Measurements from ENCODE around the gene ELF4. TPM values are rescaled to one million over a fixed set of nuclear protein-coding genes. Genes with fewer than 3 reads are reported as not detected.
A peak's percentile ranks its signal among the peaks of the same experiment; 100 is the strongest.

ELF4 gene
- total RNA-seq, 4 donors from 2014 or later: 4.5 to 9.5 (median 7.5) TPM

GRCh38 chrX:130086447-130087206 is 23.7 kb downstream of the ELF4 start:
- H3K4me3 ChIP-seq: no peak overlapping the region
- no peak for ATAC-seq
- H3K27ac ChIP-seq: peak overlapping the region in 2 of 4 donors; percentile 9 to 46
- H3K27me3 ChIP-seq: no peaks in the 10 kb centered on the region
- WGBS, 2 donors (ENCODE audit: low coverage in 1 of 2): 80% methylated on average over 2 of the region's 13 CpGs; no CpG with 5 or more reads in 1 of the 2 donors
- no peak for TF ChIP-seq POLR2A (IDR thresholded peaks at IDR 0.05)
- no peak for TF ChIP-seq CTCF (IDR thresholded peaks at IDR 0.05)
- no peak for TF ChIP-seq EP300 (IDR thresholded peaks at IDR 0.05)
- no peaks in the 10 kb centered on the region for H3K9me3 ChIP-seq
- H3K4me1 ChIP-seq: no peaks in the 10 kb centered on the region
- H3K36me3 ChIP-seq: no peaks in the 10 kb centered on the region

- no peaks in the 10 kb centered on the region for H3K36me3 ChIP-seq
- WGBS, 2 donors (ENCODE audit: low coverage in 1 of 2): 67% methylated on average over 3 of the region's 11 CpGs; no CpG with 5 or more reads in 1 of the 2 donors
- H3K4me3 ChIP-seq: no peak overlapping the region
- H3K9me3 ChIP-seq: no peaks in the 10 kb centered on the region
- H3K4me1 ChIP-seq: no peaks in the 10 kb centered on the region
- H3K27ac ChIP-seq: peak overlapping the region in 2 of 4 donors; percentile 46 to 47
- TF ChIP-seq POLR2A (IDR thresholded peaks at IDR 0.05) (no peak), POLR2AphosphoS5 (IDR thresholded peaks at IDR 0.05) (no peak), CTCF (IDR thresholded peaks at IDR 0.05) (no peak), EP300 (IDR thresholded peaks at IDR 0.05) (no peak)
- no peaks in the 10 kb centered on the region for H3K27me3 ChIP-seq
- peak; percentile 20 for ATAC-seq
Measured at GRCh38 chrX:130085551-130086446, 24.5 kb downstream of the ELF4 start.

- TF ChIP-seq POLR2AphosphoS5 (IDR thresholded peaks at IDR 0.05) (no peak), POLR2A (IDR thresholded peaks at IDR 0.05) (no peak), EP300 (IDR thresholded peaks at IDR 0.05) (no peak), CTCF (IDR thresholded peaks at IDR 0.05) (no peak)
- no peak overlapping the region for H3K4me3 ChIP-seq
- no peak for ATAC-seq
- H3K4me1 ChIP-seq: no peaks in the 10 kb centered on the region
- H3K9me3 ChIP-seq: no peaks in the 10 kb centered on the region
- H3K27me3 ChIP-seq: no peaks in the 10 kb centered on the region
- peak overlapping the region in 2 of 4 donors; percentile 45 to 47 for H3K27ac ChIP-seq
- no CpG with 5 or more reads among the region's 9 CpGs for WGBS, 2 donors (ENCODE audit: low coverage in 1 of 2)
- no peaks in the 10 kb centered on the region for H3K36me3 ChIP-seq
Measured at GRCh38 chrX:130084631-130085237, 25.6 kb downstream of the ELF4 start.

- no peaks in the 10 kb centered on the region for H3K27me3 ChIP-seq
- no peaks in the 10 kb centered on the region for H3K9me3 ChIP-seq
- WGBS, 2 donors (ENCODE audit: low coverage in 1 of 2): 90% methylated on average over 5 of the region's 15 CpGs; no CpG with 5 or more reads in 1 of the 2 donors
- no peaks in the 10 kb centered on the region for H3K4me1 ChIP-seq
- H3K36me3 ChIP-seq: no peaks in the 10 kb centered on the region
- no peak for TF ChIP-seq POLR2A (IDR thresholded peaks at IDR 0.05)
- no peak for TF ChIP-seq CTCF (IDR thresholded peaks at IDR 0.05)
- TF ChIP-seq EP300 (IDR thresholded peaks at IDR 0.05): no peak
- no peak for TF ChIP-seq POLR2AphosphoS5 (IDR thresholded peaks at IDR 0.05)
- no peak overlapping the region for H3K27ac ChIP-seq
- H3K4me3 ChIP-seq: no peak overlapping the region
- ATAC-seq: no peak
Measured at GRCh38 chrX:130083656-130084382, 26.5 kb downstream of the ELF4 start.

Measured in gastroesophageal sphincter (tissue), 4 donors.